GM20000 (cell line): ENCODE data around the gene LZTS2.

Experiments
- DNase-seq: peaks from one replicate; pipeline ENCODE4 v3.0.0; 2012; ENCODE audit warnings: low spot score
- TF ChIP-seq, protein P1 (sequence below): IDR thresholded peaks from 2 replicates; pipeline ENCODE4 v1.5.1; 2012; ENCODE audit warnings: mild to moderate bottlenecking, control low read depth; ENCODE audit errors: extremely low read depth, missing control alignments

Gene LZTS2

DNA sequence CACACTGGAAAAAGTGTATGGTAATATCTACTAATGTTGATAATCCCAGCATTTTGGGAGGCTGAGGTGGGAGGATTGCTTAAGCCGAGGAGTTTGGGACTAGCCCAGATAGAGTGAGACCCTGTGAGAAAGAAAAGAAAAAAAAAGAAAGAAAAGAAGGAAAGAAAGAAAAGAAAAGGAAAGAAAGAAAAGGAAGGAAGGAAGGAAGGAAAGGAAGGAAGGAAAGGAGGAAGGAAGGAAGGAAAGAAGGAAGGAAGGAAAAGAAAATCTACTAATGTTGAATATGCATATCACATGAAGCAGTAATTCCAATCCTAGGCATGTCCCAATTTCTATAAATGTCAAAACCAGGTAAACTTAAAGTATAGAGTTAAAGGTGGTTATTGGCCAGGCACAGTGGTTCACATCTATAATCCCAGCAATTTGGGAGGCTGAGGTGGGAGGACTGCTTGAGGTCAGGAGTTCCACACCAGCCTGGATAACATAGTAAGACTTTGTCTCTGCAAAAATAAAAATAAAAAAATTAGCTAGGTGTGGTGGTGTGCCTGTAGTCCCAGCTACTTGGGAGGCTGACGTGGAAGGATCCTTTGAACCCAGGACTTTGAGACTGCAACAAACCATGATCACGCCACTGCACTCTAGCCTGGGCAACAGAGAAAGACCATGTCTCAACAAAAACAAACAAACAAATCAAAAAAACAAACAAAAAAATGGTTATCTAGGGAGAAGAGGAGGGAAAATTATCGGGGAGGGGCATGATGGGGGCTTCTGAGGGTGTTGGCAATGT is 57.0 kb downstream of the LZTS2 start:
- TF ChIP-seq, protein P1, sequence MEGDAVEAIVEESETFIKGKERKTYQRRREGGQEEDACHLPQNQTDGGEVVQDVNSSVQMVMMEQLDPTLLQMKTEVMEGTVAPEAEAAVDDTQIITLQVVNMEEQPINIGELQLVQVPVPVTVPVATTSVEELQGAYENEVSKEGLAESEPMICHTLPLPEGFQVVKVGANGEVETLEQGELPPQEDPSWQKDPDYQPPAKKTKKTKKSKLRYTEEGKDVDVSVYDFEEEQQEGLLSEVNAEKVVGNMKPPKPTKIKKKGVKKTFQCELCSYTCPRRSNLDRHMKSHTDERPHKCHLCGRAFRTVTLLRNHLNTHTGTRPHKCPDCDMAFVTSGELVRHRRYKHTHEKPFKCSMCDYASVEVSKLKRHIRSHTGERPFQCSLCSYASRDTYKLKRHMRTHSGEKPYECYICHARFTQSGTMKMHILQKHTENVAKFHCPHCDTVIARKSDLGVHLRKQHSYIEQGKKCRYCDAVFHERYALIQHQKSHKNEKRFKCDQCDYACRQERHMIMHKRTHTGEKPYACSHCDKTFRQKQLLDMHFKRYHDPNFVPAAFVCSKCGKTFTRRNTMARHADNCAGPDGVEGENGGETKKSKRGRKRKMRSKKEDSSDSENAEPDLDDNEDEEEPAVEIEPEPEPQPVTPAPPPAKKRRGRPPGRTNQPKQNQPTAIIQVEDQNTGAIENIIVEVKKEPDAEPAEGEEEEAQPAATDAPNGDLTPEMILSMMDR = no peak
- DNase-seq = no peak
